ENCODE results near the gene SMARCC2.

- TF ChIP-seq CTCF (IDR thresholded peaks at IDR 0.05; ENCODE audit: low read depth, low read length) (no peak), EZH2phosphoT487 (IDR thresholded peaks at IDR 0.05; ENCODE audit: low read depth) (no peak)
These were observed 45.4 kb downstream of the SMARCC2 start for GRCh38 chr12:56143870-56144269.
